Fibroblast of peridontal ligament (primary cell): ENCODE results near the gene TYW1.
"Not testable (repeated sequence)": the region's sequence is repeated elsewhere in the genome, so short reads cannot be mapped to it uniquely, and the experiment has no call there.

Experiments
- DNase-seq: peaks from one replicate; pipeline ENCODE4 v3.0.0-alpha.2; 2010; ENCODE audit errors: extremely low read depth

The TYW1 gene

GRCh38 chr7:66994691-66995049, 2.0 kb upstream of the TYW1 start:
- peak; percentile 85 for DNase-seq

GRCh38 chr7:66995050-66995776, 1.4 kb upstream of the TYW1 start, which contains the start of gene SBDS:
Gene SBDS, minus strand, starts transcription at chr7:66995586. Its CDS starts 169 bp downstream, at chr7:66995417.
- peak; percentile 99 for DNase-seq

GRCh38 chr7:67000601-67001258, 4.1 kb downstream of the TYW1 start:
- DNase-seq = peak; percentile 45

DNA sequence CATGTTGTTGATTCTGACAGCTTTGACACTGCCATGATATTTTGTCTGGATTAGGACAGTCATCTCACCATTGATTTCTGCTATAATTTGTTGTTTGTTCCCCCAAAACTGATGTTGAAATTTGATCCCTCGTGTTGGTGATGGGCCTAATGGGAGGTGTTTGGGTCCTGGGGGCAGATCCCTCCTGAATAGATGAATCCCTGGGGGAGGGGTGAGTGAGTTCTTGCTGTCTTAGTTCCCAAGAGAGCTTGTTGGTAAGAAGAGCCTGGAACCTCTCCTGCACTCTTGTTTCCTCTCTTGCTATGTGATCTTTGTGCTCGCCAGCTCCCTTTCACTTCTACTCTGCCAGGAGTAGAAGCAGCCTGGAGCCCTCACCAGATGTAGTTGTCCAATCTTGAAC, 7.5 kb downstream of the TYW1 start:
- not testable (repeated sequence) for DNase-seq

- DNase-seq = no peak
Measured at GRCh38 chr7:67006965-67007364, 10.3 kb downstream of the TYW1 start.

DNA sequence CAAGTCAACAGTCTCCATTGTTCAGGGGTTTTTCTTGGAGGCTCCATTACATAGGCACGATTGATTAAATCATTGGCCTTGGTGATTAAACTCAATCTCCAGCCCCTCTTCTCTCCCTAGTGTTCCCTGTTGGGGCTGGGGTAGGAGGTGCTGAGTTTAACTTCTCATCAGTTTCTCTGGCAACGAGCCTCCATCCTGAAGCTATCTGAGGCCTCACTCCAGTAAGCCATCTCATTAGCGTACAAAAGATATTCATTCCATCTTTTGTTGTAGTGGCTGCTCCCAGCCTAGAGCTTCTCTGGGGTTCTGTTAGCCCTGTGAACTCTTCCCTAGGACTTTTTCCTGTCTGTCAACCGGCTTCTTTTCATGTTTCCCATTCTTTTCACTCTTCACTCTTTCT, 11.6 kb downstream of the TYW1 start:
- no peak for DNase-seq

DNA sequence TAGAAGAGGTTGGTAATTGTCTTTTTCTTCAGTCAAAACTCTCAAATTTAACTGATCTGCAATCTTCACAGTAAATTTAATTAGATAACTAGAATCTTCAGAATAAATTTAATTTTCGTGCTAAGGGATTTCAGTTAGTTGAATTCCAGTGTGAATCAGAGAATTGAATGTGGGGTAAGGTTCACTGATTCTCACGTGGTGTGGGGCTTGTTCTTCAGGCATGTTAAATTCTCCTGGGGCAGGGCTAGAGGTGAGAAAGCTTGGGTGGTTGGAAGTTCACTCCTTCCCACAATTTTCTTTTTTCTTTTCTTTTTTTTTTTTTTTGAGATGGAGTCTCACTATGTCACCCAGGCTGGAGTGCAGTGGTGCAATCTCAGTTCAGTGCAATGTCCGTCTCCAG, 13.0 kb downstream of the TYW1 start:
- not testable (repeated sequence) for DNase-seq

DNA sequence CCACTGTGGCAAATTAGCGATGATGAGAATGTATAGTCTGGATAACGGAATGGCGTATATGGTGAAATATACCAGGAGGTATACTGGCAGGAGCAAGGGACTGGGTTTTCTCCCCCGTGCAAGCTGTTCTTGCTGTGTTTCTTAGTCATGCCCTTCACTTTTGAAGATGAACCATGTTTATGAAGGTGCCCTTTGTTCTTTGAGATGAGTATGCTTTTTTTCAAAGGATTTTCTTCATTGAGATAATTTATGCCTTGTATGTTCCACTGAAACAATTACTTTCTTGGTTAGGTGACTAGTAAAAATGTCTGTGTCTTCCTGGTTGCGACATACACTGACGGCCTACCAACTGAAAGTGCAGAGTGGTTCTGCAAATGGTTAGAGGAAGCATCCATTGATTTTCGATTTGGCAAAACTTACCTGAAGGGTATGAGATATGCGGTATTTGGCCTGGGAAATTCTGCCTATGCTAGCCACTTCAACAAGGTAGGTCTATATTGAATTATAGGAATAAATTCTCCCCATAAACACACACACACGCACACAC, 17.5 kb downstream of the TYW1 start:
- not testable (repeated sequence) for DNase-seq

- DNase-seq = not testable (repeated sequence)
Measured at GRCh38 chr7:67017971-67018370, 21.3 kb downstream of the TYW1 start.

DNA sequence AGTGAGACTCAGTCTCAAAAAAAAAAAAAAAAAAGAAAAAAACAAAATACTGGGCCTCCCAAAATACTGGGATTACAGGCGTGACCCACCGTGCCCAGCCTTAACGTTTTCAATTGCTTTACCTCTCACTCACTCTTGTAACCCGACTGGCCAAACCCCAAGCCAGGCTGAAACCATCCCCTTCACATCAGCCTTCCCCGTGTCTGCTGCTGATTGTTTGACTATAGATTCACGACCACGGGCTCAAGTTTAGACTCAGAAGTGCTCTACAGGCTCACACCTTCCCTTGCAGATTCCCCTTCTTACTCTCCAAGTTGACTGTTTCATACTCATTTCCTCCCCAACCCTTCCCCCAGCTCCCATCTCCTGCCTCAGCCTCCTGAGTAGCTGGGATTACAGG, 22.3 kb downstream of the TYW1 start:
- no peak for DNase-seq

GRCh38 chr7:67019562-67020390, 23.1 kb downstream of the TYW1 start:
- no peak for DNase-seq

DNA sequence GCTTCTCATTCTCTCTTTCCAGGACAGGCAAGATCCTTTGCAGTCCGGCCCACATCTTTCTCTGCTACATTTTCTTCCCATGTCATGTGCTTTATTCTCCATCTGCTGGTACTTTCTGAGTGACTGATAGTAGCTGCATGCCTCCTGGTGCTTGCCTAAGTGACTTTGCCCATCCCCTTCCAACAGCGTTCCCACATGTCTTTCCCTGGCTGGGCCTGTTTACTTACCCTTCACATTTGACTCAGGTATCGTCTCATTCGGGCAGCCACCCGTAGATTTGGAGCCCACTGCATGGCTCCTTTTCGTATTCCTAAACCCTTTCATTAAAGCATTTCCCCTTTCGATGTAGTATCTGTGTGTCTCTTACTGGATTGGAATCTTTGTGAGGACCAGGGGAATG, 24.6 kb downstream of the TYW1 start:
- no peak for DNase-seq

DNA sequence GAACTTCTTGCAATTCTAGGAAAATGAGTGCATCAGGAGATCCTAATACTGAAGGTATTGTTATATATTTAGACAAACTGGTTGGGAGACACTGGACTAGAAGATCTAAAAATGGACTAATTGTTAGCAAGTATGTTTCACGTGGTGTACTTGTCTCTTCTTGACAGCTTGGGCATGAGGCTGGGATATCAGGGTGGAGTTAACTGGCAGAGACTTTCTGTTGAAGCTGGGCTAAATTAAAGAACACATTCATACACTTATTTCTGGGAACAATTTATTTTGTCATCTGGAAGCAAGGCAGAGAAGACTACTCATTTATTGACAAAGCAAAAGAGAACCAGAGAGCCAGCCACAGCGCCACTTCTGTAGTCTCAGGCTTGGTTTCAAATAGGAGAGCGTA, 25.9 kb downstream of the TYW1 start:
- no peak for DNase-seq

DNA sequence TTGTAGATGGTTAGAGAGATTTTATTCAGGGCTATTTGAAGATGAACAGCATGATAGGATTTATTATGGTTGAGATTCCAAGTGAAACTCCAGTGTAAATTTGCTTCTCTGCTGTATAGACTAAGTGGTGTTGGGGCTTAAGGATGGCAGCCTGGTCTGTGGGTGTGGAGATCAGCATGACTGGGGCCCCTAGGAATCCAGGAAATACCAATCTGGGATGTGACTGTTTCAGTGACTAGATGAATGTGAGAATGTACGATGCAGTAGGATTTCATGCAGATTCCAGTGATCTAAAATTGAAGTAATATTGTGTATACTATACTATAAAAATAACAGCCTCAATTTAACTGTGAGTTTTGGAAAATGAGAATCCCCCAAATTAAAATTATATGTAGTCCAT, 28.8 kb downstream of the TYW1 start:
- peak; percentile 64 for DNase-seq

- DNase-seq = not testable (repeated sequence)
Measured at GRCh38 chr7:67031685-67032084, 35.1 kb downstream of the TYW1 start.

DNA sequence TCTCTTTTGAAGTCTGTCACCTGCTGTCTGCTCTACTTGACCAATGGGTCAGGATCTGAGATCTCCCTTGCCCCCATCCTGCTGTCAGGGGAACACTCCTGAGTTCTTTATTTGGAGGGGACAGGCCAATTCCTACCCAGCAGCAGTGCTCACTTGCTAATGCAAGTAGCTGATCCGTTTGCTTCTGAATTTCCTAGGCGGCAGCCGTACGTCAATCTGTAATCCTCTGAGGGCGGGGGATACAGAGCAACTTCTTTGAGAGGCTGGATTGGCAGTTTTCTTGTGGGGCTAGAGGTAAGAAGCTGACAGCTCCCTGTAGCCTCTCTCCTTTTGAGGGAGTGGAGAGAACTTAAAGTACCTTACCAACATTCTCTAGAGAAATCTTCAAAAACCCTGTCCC, 36.6 kb downstream of the TYW1 start:
- no peak for DNase-seq

DNA sequence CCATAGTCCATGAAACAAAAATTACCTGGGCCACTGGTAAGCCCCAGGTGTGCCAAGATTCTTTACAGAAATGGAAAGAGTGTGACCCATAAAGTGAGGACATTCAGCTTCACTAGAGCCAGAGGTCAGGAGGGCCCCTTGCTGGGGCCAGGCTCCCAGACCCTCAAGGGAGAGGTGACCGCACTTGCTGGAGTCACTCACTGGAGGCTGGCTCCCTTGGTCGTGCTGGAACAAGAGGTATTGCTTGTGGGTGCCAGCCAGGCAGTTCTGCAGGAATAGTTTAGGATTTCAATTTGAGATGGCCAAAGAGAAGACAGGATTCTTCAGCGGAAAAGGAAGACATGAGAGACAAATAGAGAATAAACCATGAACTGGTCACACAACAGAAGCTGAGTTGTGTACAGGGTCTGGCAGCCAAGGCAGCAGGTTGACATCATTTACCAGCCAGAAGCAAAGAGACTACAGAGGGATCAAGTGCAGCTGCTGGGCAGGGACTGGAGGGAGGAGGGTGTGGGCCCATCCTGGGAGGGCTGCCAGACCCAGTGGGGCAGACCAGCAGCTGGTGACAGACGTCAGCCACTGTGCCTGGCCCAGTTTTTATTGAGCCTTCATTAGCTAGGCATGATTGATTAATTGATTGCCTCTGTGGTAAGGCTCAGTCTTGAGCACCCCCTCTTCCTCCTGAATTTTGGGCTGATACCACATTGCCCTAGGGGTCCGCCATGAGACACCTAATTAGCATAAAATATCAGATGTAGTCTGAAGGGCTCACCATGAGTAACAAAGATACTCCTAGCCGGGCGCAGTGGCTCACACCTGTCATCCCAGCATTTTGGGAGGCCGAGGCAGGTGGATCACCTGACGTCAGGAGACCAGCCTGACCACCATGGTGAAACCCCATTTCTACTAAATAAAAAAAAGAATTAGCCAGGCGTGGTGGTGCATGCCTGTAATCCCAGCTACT, 40.1 kb downstream of the TYW1 start:
- not testable (repeated sequence) for DNase-seq

DNA sequence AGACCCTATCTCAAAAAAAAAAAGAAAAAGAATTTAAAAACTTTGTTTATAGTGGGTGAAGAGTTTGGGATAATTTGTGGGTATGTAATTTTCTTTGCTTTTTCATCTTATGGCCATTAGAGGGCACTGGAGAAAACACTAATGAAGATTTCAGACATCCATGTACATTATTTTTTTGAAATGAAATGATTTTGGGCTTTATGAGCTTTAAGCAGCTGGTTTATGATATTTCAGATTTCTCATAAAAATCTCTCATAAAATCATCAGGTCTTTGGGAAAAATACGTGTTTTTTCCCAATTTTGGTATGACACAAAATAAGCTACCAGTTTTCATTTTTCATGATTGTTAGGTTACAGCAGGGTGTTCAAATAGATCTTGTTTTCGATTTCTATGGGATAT, 44.2 kb downstream of the TYW1 start:
- peak; percentile 24 for DNase-seq

- peak; percentile 81 for DNase-seq
Measured at GRCh38 chr7:67042781-67043558, 46.3 kb downstream of the TYW1 start.

GRCh38 chr7:67043559-67043930, 46.9 kb downstream of the TYW1 start:
- peak; percentile 8 for DNase-seq
